H1 (cell line): ENCODE measurements around the gene SOBP.

ENCODE experiments used
- BCL11A ChIP-seq, 2 experiments: IDR thresholded peaks; one replicate each; pipeline ENCODE4 v1.6.1; 2011; ENCODE audit warnings: low read depth in 2 of 2, low read length in 2 of 2, mild to moderate bottlenecking in 2 of 2
- CREB1 ChIP-seq: IDR thresholded peaks from 2 replicates; pipeline ENCODE4 v1.6.1; 2012; ENCODE audit warnings: inconsistent platforms
- KDM5A ChIP-seq: fragments of 200-600 bp; IDR thresholded peaks from 2 replicates; pipeline ENCODE4 v1.7.1; 2012; ENCODE audit warnings: mild to moderate bottlenecking, low read length, inconsistent platforms, mixed read lengths
- NANOG ChIP-seq: IDR thresholded peaks from 2 replicates; pipeline ENCODE4 v1.6.1; 2011; ENCODE audit warnings: low read length, low read depth, mild to moderate bottlenecking, inconsistent platforms; ENCODE audit not compliant: insufficient read depth, poor library complexity, severe bottlenecking
- POLR2AphosphoS5 ChIP-seq: IDR thresholded peaks from 2 replicates; pipeline ENCODE4 v1.6.1; 2011; ENCODE audit warnings: low read depth, low read length
- RAD21 ChIP-seq, 2 experiments: IDR thresholded peaks in 1 of 2; conservative IDR thresholded peaks in 1 of 2; 2 replicates each; pipeline ENCODE4 v1.6.1; 2011; ENCODE audit warnings: low read depth in 2 of 2, low read length in 2 of 2, improper control_type of control experiment in 1 of 2, inconsistent platforms in 1 of 2, mild to moderate bottlenecking in 1 of 2, moderate library complexity in 1 of 2
- SP1 ChIP-seq: IDR thresholded peaks from 2 replicates; pipeline ENCODE4 v1.6.1; 2011; ENCODE audit warnings: low read depth, low read length
- TF ChIP-seq, protein P1 (sequence below), 3 experiments: IDR thresholded peaks; 1 replicate in 2 of 3; 2 replicates in 1 of 3; pipeline versions ENCODE4 v1.5.1 to v1.6.1; 2011; ENCODE audit warnings: low read length in 3 of 3, mild to moderate bottlenecking in 3 of 3, inconsistent platforms in 2 of 3, low read depth in 1 of 3, moderate library complexity in 1 of 3; ENCODE audit not compliant: insufficient read depth in 1 of 3; ENCODE audit errors: control extremely low read depth in 1 of 3
- TF ChIP-seq, protein P2 (sequence below): IDR thresholded peaks from 2 replicates; pipeline ENCODE4 v1.6.1; 2011; ENCODE audit warnings: low read length, improper control_type of control experiment
- TF ChIP-seq, protein P3 (sequence below): IDR thresholded peaks from 2 replicates; pipeline ENCODE4 v1.6.1; 2012; ENCODE audit warnings: inconsistent platforms

DNA sequence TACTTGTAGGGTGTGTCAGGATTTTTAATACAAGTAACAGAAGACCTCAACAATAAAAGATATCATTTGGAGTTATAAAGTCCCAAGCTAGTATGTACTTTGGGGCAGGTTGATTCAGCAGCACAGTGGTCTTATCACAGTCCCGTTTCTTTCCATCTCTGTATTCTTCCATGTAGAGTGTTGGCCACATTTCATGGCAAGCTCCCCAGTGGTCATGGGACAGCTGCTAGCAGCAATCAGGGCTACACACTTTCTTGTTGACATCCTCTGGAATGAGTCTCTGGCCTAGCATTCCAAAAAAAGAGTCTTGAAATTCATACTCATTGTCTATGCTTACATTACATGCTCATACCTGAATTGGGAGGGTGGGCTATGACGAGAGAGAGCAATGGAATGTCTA, 53.2 kb downstream of the SOBP start:
- TF ChIP-seq NANOG (no peak), POLR2AphosphoS5 (no peak), RAD21 (IDR thresholded peaks at IDR 0.05 in 1 of 2, conservative IDR thresholded peaks at IDR 0.05 in 1 of 2; ENCODE audit: low read depth in 2 of 2, low read length in 2 of 2) (no peak), KDM5A (no peak), SP1 (no peak), BCL11A (IDR thresholded peaks at IDR 0.05; ENCODE audit: low read depth in 2 of 2, low read length in 2 of 2) (no peak), CREB1 (no peak)
- TF ChIP-seq, protein P1, sequence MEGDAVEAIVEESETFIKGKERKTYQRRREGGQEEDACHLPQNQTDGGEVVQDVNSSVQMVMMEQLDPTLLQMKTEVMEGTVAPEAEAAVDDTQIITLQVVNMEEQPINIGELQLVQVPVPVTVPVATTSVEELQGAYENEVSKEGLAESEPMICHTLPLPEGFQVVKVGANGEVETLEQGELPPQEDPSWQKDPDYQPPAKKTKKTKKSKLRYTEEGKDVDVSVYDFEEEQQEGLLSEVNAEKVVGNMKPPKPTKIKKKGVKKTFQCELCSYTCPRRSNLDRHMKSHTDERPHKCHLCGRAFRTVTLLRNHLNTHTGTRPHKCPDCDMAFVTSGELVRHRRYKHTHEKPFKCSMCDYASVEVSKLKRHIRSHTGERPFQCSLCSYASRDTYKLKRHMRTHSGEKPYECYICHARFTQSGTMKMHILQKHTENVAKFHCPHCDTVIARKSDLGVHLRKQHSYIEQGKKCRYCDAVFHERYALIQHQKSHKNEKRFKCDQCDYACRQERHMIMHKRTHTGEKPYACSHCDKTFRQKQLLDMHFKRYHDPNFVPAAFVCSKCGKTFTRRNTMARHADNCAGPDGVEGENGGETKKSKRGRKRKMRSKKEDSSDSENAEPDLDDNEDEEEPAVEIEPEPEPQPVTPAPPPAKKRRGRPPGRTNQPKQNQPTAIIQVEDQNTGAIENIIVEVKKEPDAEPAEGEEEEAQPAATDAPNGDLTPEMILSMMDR (IDR thresholded peaks at IDR 0.05; ENCODE audit: control extremely low read depth in 1 of 3, insufficient read depth in 1 of 3, low read depth in 1 of 3, low read length in 3 of 3) = no peak
- TF ChIP-seq, protein P2, sequence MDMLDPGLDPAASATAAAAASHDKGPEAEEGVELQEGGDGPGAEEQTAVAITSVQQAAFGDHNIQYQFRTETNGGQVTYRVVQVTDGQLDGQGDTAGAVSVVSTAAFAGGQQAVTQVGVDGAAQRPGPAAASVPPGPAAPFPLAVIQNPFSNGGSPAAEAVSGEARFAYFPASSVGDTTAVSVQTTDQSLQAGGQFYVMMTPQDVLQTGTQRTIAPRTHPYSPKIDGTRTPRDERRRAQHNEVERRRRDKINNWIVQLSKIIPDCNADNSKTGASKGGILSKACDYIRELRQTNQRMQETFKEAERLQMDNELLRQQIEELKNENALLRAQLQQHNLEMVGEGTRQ = no peak
- TF ChIP-seq, protein P3, sequence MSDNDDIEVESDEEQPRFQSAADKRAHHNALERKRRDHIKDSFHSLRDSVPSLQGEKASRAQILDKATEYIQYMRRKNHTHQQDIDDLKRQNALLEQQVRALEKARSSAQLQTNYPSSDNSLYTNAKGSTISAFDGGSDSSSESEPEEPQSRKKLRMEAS = no peak
